ENCODE data around the gene PGAP3.

DNA sequence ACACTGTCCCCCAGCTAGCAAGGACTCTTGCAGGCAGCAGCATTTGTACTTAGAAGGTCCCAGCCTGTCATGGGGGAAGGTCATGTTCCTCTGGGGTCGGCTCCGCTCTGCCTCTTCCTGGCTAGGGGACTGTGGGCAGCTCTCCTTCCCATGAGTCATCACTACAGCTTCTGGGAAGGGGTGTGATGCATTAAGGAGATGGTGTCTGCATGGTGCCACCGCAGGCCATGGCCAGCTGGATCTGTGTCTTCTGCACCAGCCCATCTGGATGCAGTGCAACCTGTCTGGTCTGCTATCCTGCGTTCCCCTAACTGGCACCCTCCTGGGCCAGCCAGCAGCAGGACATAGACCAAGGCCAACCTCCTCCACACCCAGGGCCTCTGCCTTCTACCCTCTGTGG, 44.6 kb downstream of the PGAP3 start:
- TF ChIP-seq, protein P1, sequence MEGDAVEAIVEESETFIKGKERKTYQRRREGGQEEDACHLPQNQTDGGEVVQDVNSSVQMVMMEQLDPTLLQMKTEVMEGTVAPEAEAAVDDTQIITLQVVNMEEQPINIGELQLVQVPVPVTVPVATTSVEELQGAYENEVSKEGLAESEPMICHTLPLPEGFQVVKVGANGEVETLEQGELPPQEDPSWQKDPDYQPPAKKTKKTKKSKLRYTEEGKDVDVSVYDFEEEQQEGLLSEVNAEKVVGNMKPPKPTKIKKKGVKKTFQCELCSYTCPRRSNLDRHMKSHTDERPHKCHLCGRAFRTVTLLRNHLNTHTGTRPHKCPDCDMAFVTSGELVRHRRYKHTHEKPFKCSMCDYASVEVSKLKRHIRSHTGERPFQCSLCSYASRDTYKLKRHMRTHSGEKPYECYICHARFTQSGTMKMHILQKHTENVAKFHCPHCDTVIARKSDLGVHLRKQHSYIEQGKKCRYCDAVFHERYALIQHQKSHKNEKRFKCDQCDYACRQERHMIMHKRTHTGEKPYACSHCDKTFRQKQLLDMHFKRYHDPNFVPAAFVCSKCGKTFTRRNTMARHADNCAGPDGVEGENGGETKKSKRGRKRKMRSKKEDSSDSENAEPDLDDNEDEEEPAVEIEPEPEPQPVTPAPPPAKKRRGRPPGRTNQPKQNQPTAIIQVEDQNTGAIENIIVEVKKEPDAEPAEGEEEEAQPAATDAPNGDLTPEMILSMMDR (IDR thresholded peaks at IDR 0.05): no peak
- TF ChIP-seq POLR2AphosphoS5 (IDR thresholded peaks at IDR 0.05): no peak
- no peak for TF ChIP-seq POLR2A (IDR thresholded peaks at IDR 0.05)

Measured in breast epithelium (tissue), 3 donors.